GM12878 (cell line): ENCODE measurements around the gene DMKN. TPM values are rescaled to one million over a fixed set of nuclear protein-coding genes. Genes with fewer than 3 reads are reported as not detected.

ENCODE experiments used
- ATAC-seq: fragments of 200-7000 bp; cut with Tn5 transposase; 3 replicates; pipeline ENCODE4 v1.9.1; 2020; ENCODE audit warnings: mild to moderate bottlenecking, moderate library complexity
- BruUV-seq: library from RNA; stranded (reverse); fragments of 400-500 nt; replicated peaks from 2 replicates; lab custom pipeline; 2021; lab: Mats Ljungman, UMichigan
- CTCF ChIA-PET: fragments of 300-600 bp; sonication (Branson Sonifier 250); formaldehyde crosslinking; extraction: SDS; loops from one replicate; lab custom pipeline; 2021; ENCODE audit warnings: inconsistent platforms; lab: Yijun Ruan, JAX
- POLR2A ChIA-PET: fragments of 350-600 bp; formaldehyde crosslinking; extraction: SDS; loops from one replicate; lab custom pipeline; 2021; ENCODE audit warnings: inconsistent platforms; lab: Charles Lee
- RAD21 ChIA-PET: fragments of 300-600 bp; sonication (Branson Sonifier 250); formaldehyde crosslinking; loops from one replicate; lab custom pipeline; 2023; ENCODE audit warnings: antibody characterized with exemption; ENCODE audit not compliant: unreplicated experiment; lab: Charles Lee
- SMC1A ChIA-PET: fragments of 300-600 bp; sonication (Branson Sonifier 250); formaldehyde crosslinking; loops from one replicate; lab custom pipeline; 2023; ENCODE audit not compliant: unreplicated experiment, uncharacterized antibody; lab: Charles Lee
- DNase-seq: peaks from one replicate; pipeline ENCODE4 v3.0.0-alpha.2; 2011; ENCODE audit warnings: low read depth, low spot score
- FAIRE-seq: peaks from 3 replicates; lab custom pipeline; 2011; peaks lifted over from hg19 to GRCh38; lab: Jason Lieb, UNC
- H2AFZ ChIP-seq: 2 replicates; pipeline ENCODE4 v1.6.0; 2011; ENCODE audit warnings: low read depth, low read length, control low read depth; ENCODE audit not compliant: control insufficient read depth
- H3K27ac ChIP-seq: 2 replicates; pipeline ENCODE4 v1.5.1; 2011; ENCODE audit warnings: control low read depth; ENCODE audit not compliant: control insufficient read depth, insufficient read depth
- H3K27me3 ChIP-seq, 2 experiments: replicated peaks in 1 of 2; 2 replicates each; pipeline versions ENCODE4 v1.6.0 to v1.6.1; 2011; ENCODE audit warnings: low read length in 1 of 2; ENCODE audit not compliant: control insufficient read depth in 2 of 2, insufficient read depth in 2 of 2
- H3K36me3 ChIP-seq, 2 experiments: 2 replicates each; pipeline ENCODE4 v1.5.1; 2011; ENCODE audit warnings: low read length in 1 of 2; ENCODE audit not compliant: control insufficient read depth in 2 of 2, insufficient read depth in 2 of 2
- H3K4me1 ChIP-seq: 2 replicates; pipeline ENCODE4 v1.6.1; 2011; ENCODE audit warnings: mild to moderate bottlenecking, low read length, moderate library complexity, mixed read lengths; ENCODE audit not compliant: control insufficient read depth, insufficient read depth
- H3K4me2 ChIP-seq: 2 replicates; pipeline ENCODE4 v1.6.0; 2011; ENCODE audit warnings: control low read depth; ENCODE audit not compliant: control insufficient read depth, insufficient read depth
- H3K4me3 ChIP-seq: fragments of 200-600 bp; sonication (generic); 2 replicates; pipeline ENCODE4 v1.5.1; 2016
- H3K79me2 ChIP-seq: 2 replicates; pipeline ENCODE4 v1.6.0; 2011; ENCODE audit warnings: low read length; ENCODE audit not compliant: control insufficient read depth, insufficient read depth
- H3K9ac ChIP-seq: 2 replicates; pipeline ENCODE4 v1.8.0; 2011; ENCODE audit warnings: low read length, control low read depth, mixed read lengths; ENCODE audit not compliant: control insufficient read depth, insufficient read depth
- H3K9me3 ChIP-seq: replicated peaks from 3 replicates; pipeline ENCODE4 v1.5.1; 2011; ENCODE audit warnings: mild to moderate bottlenecking, low read length; ENCODE audit not compliant: control insufficient read depth, insufficient read depth
- H4K20me1 ChIP-seq: 2 replicates; pipeline ENCODE4 v1.6.0; 2011; ENCODE audit not compliant: control insufficient read depth, insufficient read depth
- BACH1 ChIP-seq: fragments of 450-650 bp; IDR thresholded peaks from 2 replicates; pipeline ENCODE4 v1.6.1; 2017; ENCODE audit warnings: mild to moderate bottlenecking, borderline replicate concordance
- CREB1 ChIP-seq: IDR thresholded peaks from 2 replicates; pipeline ENCODE4 v1.6.1; 2012; ENCODE audit warnings: low read depth, mild to moderate bottlenecking, inconsistent platforms
- CTCF ChIP-seq, 3 experiments: IDR thresholded peaks in 2 of 3; conservative IDR thresholded peaks in 1 of 3; 2 replicates each; pipeline ENCODE4 v1.5.1; 2011; ENCODE audit warnings: low read depth in 3 of 3, low read length in 3 of 3, mild to moderate bottlenecking in 3 of 3, control low read depth in 2 of 3, moderate library complexity in 2 of 3, inconsistent platforms in 1 of 3, mixed read lengths in 1 of 3; ENCODE audit not compliant: control insufficient read depth in 2 of 3, insufficient read depth in 1 of 3; ENCODE audit errors: extremely low read depth in 1 of 3
- EP300 ChIP-seq, 2 experiments: fragments of 150-350 bp in 1 of 2; IDR thresholded peaks; 2 replicates each; pipeline ENCODE4 v1.6.1; 2011 to 2012; ENCODE audit warnings: low read depth in 2 of 2, low read length in 2 of 2, borderline replicate concordance in 1 of 2, improper control_type of control experiment in 1 of 2, inconsistent platforms in 1 of 2; ENCODE audit not compliant: control insufficient read depth in 1 of 2
- GATAD2B ChIP-seq: fragments of 450-650 bp; conservative IDR thresholded peaks from 2 replicates; pipeline ENCODE4 v1.6.1; 2017; ENCODE audit warnings: low read depth, mild to moderate bottlenecking, moderate library complexity
- IKZF1 ChIP-seq: fragments of 450-650 bp; conservative IDR thresholded peaks from 2 replicates; pipeline ENCODE4 v1.6.1; 2017; ENCODE audit warnings: antibody characterized with exemption, mild to moderate bottlenecking
- MEF2B ChIP-seq: fragments of 450-650 bp; IDR thresholded peaks from 2 replicates; pipeline ENCODE4 v1.6.1; 2018; ENCODE audit warnings: mild to moderate bottlenecking, moderate library complexity; ENCODE audit not compliant: partially characterized antibody, poor library complexity, severe bottlenecking
- MXI1 ChIP-seq: fragments of 150-350 bp; IDR thresholded peaks from 2 replicates; pipeline ENCODE4 v1.6.1; 2011; ENCODE audit warnings: low read depth, mild to moderate bottlenecking, inconsistent platforms, low read length, improper control_type of control experiment
- NFIC ChIP-seq: IDR thresholded peaks from 2 replicates; pipeline ENCODE4 v1.6.1; 2012; ENCODE audit warnings: low read depth, mild to moderate bottlenecking, inconsistent platforms, low read length, moderate library complexity
- SUZ12 ChIP-seq: fragments of 200-600 bp; sonication (generic); IDR thresholded peaks from one replicate; pipeline ENCODE4 v1.6.1; 2018; ENCODE audit warnings: antibody characterized with exemption, mild to moderate bottlenecking; ENCODE audit not compliant: unreplicated experiment
- TARDBP ChIP-seq: IDR thresholded peaks from 2 replicates; pipeline ENCODE4 v1.6.1; 2016; ENCODE audit warnings: borderline replicate concordance
- WRNIP1 ChIP-seq: IDR thresholded peaks from 2 replicates; pipeline ENCODE4 v1.6.1; 2011; ENCODE audit warnings: low read depth, low read length, improper control_type of control experiment, borderline replicate concordance
- ZNF592 ChIP-seq: fragments of 450-650 bp; IDR thresholded peaks from 2 replicates; pipeline ENCODE4 v1.6.1; 2017; ENCODE audit warnings: mild to moderate bottlenecking, moderate library complexity
- WGBS: methylation state at CpG from one replicate; pipeline ENCODE4 v1.1.6; 2016; ENCODE audit warnings: low lambda C conversion rate; ENCODE audit not compliant: insufficient replicate concordance, insufficient coverage; ENCODE audit errors: missing lambda C conversion rate; 5-methylcytosine and 5-hydroxymethylcytosine counted together
- in situ Hi-C: fragments of 300-500 bp; cut with MboI; formaldehyde crosslinking; loops from 9 replicates; pipeline ENCODE4 v1.14.3; 2018; ENCODE audit warnings: mixed read lengths
- intact Hi-C: fragments of 100-400 bp; cut with micrococcal nuclease; formaldehyde crosslinking; loops from one replicate; pipeline ENCODE4 v1.14.2; 2022; ENCODE audit not compliant: unreplicated experiment
- polyA plus RNA-seq, 11 experiments: library from polyadenylated mRNA; depleted of rRNA in 4 of 11; unstranded in 6 of 11; stranded (reverse) in 5 of 11; fragments of >200 nt; fragmentation: Nextera tagmentation in 4 of 11; fragmentation: Illumina TruSeq in 1 of 11; extraction: Ambion mirVana in 4 of 11; extraction: Trizol in 1 of 11; gene quantifications; 1 replicate in 1 of 11; 2 replicates in 10 of 11; pipeline versions ENCODE4 v1.2.1 to v1.2.3, GENCODE V29; 2011 to 2016; ENCODE audit warnings: inconsistent platforms in 2 of 11, missing spikeins in 2 of 11, low read depth in 1 of 11
- total RNA-seq, 4 experiments: library from RNA; depleted of rRNA in 3 of 4; stranded (reverse); fragments of >200 nt in 3 of 4; fragmentation: Illumina TruSeq in 1 of 4; extraction: Trizol in 1 of 4; gene quantifications; 2 replicates each; pipeline versions ENCODE4 v1.2.1 to v1.2.3, GENCODE V29; 2013 to 2021
- TF ChIP-seq, protein P1 (sequence below): fragments of 450-650 bp; IDR thresholded peaks from 2 replicates; pipeline ENCODE4 v1.6.1; 2016; ENCODE audit warnings: mild to moderate bottlenecking

Gene DMKN
- total and polyA plus RNA-seq, 10 of the 15 experiments (the other 5 are each of a cell fraction or from before 2014, with no cell fraction given), result 36.4 to 114 (median 58.6) TPM

- Histone ChIP-seq H3K9ac (peak overlapping the region; percentile 15; the same call in 1 of the 2 replicates), H3K27me3 (no peaks in the 10 kb centered on the region), H3K79me2 (no peaks in the 10 kb centered on the region; the same call in 1 of the 2 replicates), H3K36me3 (no peaks in the 10 kb centered on the region), H3K4me1 (peaks cover 57% of the 10 kb centered on the region), H3K4me2 (peak overlapping the region; percentile 65), H3K9me3 (no peaks in the 10 kb centered on the region), H3K27ac (peak overlapping the region; percentile 55), H3K4me3 (no peak overlapping the region), H2AFZ (no peak overlapping the region), H4K20me1 (no peaks in the 10 kb centered on the region)
- RAD21 ChIA-PET, result interaction anchor here (0.8 to 6.8 kb wide), 7 partner anchors 10 to 310 kb away, joined by 3 to 67 read pairs (median 4); no protein-coding TSS in a partner anchor
- no TSS peak for BruUV-seq
- in situ Hi-C loops, result no loop called here
- peak; percentile 93 for ATAC-seq
- DNase-seq, result peak; percentile 86
- intact Hi-C loops, result loop anchor here (1.0 kb wide), 1 partner anchor 11 kb away; no protein-coding TSS in a partner anchor
- WGBS, result 18% methylated on average over 7 of the region's 7 CpGs
- CTCF ChIA-PET, result interaction anchor here (0.8 to 2.5 kb wide), 11 partner anchors 9 to 98 kb away, joined by 3 to 21 read pairs (median 4); no protein-coding TSS in a partner anchor
- SMC1A ChIA-PET, result interaction anchor here (0.7 to 17.4 kb wide), 15 partner anchors 9 to 119 kb away, joined by 3 to 237 read pairs (median 4); no protein-coding TSS in a partner anchor
- peak; percentile 68 for FAIRE-seq
- POLR2A ChIA-PET, result interaction anchor here (0.6 to 4.0 kb wide), 8 partner anchors 10 to 380 kb away, joined by 3 to 35 read pairs (median 4); partner anchors contain the start of gene CD22
- TF ChIP-seq GATAD2B (peak; percentile 72; the same call in 1 of the 2 replicates), CTCF (IDR thresholded peaks at IDR 0.05 in 2 of 3, conservative IDR thresholded peaks at IDR 0.05 in 1 of 3; ENCODE audit: control insufficient read depth in 2 of 3, extremely low read depth in 1 of 3, insufficient read depth in 1 of 3, low read depth in 3 of 3, low read length in 3 of 3) (no peak), IKZF1 (peak; percentile 92), MEF2B (peak; percentile 57), NFIC (peak; percentile 84; the same call in 1 of the 2 replicates), WRNIP1 (no peak), CREB1 (peak; percentile 60), EP300 (IDR thresholded peaks at IDR 0.05; ENCODE audit: borderline replicate concordance in 1 of 2, control insufficient read depth in 1 of 2, low read depth in 2 of 2, low read length in 2 of 2) (peak in 1 of 2 experiments; percentile 75; a peak in 1 of 4 replicates), MXI1 (no peak), SUZ12 (no peak), ZNF592 (no peak), BACH1 (no peak), TARDBP (no peak)
- TF ChIP-seq, protein P1, sequence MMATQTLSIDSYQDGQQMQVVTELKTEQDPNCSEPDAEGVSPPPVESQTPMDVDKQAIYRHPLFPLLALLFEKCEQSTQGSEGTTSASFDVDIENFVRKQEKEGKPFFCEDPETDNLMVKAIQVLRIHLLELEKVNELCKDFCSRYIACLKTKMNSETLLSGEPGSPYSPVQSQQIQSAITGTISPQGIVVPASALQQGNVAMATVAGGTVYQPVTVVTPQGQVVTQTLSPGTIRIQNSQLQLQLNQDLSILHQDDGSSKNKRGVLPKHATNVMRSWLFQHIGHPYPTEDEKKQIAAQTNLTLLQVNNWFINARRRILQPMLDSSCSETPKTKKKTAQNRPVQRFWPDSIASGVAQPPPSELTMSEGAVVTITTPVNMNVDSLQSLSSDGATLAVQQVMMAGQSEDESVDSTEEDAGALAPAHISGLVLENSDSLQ, result 0 out of 2 replicates have a peak, but pooled peaks have one; percentile 4
Measured at GRCh38 chr19:35451338-35452096, 61.9 kb downstream of the DMKN start.
